Esophagus squamous epithelium (tissue), 5 donors: ENCODE measurements around the gene SURF2. TPM values are rescaled to one million over a fixed set of nuclear protein-coding genes. Genes with fewer than 3 reads are reported as not detected.

Source experiments
- DNase-seq: peaks from one replicate; lab custom pipeline; 2025; lab: John Stamatoyannopoulos, UW
- H3K27ac ChIP-seq, 4 donors: fragments of 200-600 bp; sonication (generic); one replicate each; pipeline ENCODE4 v1.5.1; 2016 to 2019; ENCODE audit warnings: mild to moderate bottlenecking in 1 of 4
- H3K27me3 ChIP-seq, 4 donors: fragments of 200-600 bp; sonication (generic); 1 replicate in 3 of 4; 2 replicates in 1 of 4; pipeline versions ENCODE4 v1.5.1 to v1.6.0; 2017 to 2021; ENCODE audit warnings: antibody characterized with exemption in 1 of 4
- H3K36me3 ChIP-seq, 3 donors: fragments of 200-600 bp; sonication (generic); one replicate each; pipeline ENCODE4 v1.5.1; 2016 to 2019
- H3K4me1 ChIP-seq, 3 donors: fragments of 200-600 bp; sonication (generic); one replicate each; pipeline ENCODE4 v1.5.1; 2017 to 2019
- H3K4me3 ChIP-seq, 4 donors: fragments of 200-600 bp; sonication (generic); 1 replicate in 3 of 4; 2 replicates in 1 of 4; pipeline ENCODE4 v1.5.1; 2016 to 2019; ENCODE audit warnings: mild to moderate bottlenecking in 2 of 4, moderate library complexity in 1 of 4
- H3K9me3 ChIP-seq, 3 donors: fragments of 200-600 bp; sonication (generic); one replicate each; pipeline ENCODE4 v1.5.1; 2016 to 2019
- POLR2A ChIP-seq, 4 donors: fragments of 450-650 bp; IDR thresholded peaks; one replicate each; pipeline ENCODE4 v1.6.1; 2017; ENCODE audit warnings: antibody characterized with exemption in 4 of 4, mild to moderate bottlenecking in 4 of 4, moderate library complexity in 3 of 4
- WGBS, 2 donors: methylation state at CpG; one replicate each; pipeline ENCODE4 v1.1.5; 2018; 5-methylcytosine and 5-hydroxymethylcytosine counted together
- intact Hi-C: fragments of 100-400 bp; cut with DNase I; formaldehyde crosslinking; loops from one replicate; pipeline ENCODE4 v1.15.0; 2022
- total RNA-seq, 4 donors: library from RNA; depleted of rRNA; stranded (reverse); fragments of >200 nt; gene quantifications; one replicate each; pipeline ENCODE4 v1.1.0, GENCODE V29; 2016
- TF ChIP-seq, protein P1 (sequence below), 6 experiments: fragments of 450-650 bp in 4 of 6; fragments of 200-600 bp in 2 of 6; sonication (generic) in 2 of 6; IDR thresholded peaks; one replicate each; pipeline ENCODE4 v1.5.1; 2016 to 2019; ENCODE audit warnings: antibody characterized with exemption in 6 of 6, mild to moderate bottlenecking in 4 of 6, moderate library complexity in 4 of 6
- donor health status: DM: yes; HTN: yes; CAD: no.

Gene SURF2
- total RNA-seq, 4 donors from 2014 or later = 30.1 to 36.8 (median 33.6) TPM

DNA sequence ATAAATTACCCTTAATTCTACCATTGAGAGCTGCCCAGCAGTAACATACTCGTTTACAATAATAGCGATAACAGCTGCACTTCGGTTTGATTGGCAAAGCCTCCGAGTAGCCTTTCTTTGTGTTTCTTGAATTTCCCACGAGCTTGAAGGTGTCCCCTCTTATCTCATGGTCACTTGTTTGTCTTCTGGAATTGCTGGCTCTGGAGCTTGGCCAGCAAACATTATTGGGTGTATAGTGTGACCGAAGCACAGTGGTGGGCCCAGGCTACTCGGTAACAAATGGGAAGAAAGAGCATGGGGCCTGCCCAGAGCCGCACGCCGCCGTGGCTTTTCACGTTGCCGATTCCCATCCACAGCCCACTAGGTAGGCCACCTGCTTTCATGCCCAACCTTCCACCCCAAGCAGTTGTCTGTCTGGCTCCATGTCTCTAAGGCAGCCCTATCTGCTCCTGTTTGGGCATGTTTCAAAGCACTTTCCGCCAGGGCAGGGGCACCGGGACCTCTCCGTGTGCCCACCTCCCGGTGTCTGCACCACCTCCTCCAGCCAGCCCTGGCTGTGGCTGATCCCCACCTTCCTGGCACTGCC is 28.5 kb downstream of the SURF2 start:
- peaks cover 6 to 18% (median 9%) of the 10 kb centered on the region in 3 donors for H3K4me1 ChIP-seq
- 86 to 90% methylated on average over 17 of the region's 17 CpGs for WGBS, 2 donors
- TF ChIP-seq, protein P1, sequence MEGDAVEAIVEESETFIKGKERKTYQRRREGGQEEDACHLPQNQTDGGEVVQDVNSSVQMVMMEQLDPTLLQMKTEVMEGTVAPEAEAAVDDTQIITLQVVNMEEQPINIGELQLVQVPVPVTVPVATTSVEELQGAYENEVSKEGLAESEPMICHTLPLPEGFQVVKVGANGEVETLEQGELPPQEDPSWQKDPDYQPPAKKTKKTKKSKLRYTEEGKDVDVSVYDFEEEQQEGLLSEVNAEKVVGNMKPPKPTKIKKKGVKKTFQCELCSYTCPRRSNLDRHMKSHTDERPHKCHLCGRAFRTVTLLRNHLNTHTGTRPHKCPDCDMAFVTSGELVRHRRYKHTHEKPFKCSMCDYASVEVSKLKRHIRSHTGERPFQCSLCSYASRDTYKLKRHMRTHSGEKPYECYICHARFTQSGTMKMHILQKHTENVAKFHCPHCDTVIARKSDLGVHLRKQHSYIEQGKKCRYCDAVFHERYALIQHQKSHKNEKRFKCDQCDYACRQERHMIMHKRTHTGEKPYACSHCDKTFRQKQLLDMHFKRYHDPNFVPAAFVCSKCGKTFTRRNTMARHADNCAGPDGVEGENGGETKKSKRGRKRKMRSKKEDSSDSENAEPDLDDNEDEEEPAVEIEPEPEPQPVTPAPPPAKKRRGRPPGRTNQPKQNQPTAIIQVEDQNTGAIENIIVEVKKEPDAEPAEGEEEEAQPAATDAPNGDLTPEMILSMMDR (IDR thresholded peaks at IDR 0.05) = no peak
- no peak for TF ChIP-seq POLR2A (IDR thresholded peaks at IDR 0.05)
- intact Hi-C loops = no loop called here
- no peak overlapping the region for H3K27ac ChIP-seq
- no peaks in the 10 kb centered on the region for H3K36me3 ChIP-seq
- peaks cover 0 to 9% (median 0%) of the 10 kb centered on the region in 4 donors for H3K27me3 ChIP-seq
- H3K4me3 ChIP-seq = no peak overlapping the region
- no peak for DNase-seq
- no peaks in the 10 kb centered on the region for H3K9me3 ChIP-seq

GRCh38 chr9:133385452-133385851 is 29.1 kb downstream of the SURF2 start:
- H3K4me3 ChIP-seq = no peak overlapping the region
- 67% methylated on average over 5 of the region's 14 CpGs; no CpG with 5 or more reads in 1 of the 2 donors for WGBS, 2 donors
- H3K36me3 ChIP-seq = no peaks in the 10 kb centered on the region
- no peaks in the 10 kb centered on the region for H3K9me3 ChIP-seq
- intact Hi-C loops = no loop called here
- H3K4me1 ChIP-seq = peaks cover 6 to 17% (median 9%) of the 10 kb centered on the region in 3 donors
- DNase-seq = no peak
- peaks cover 0 to 12% (median 0%) of the 10 kb centered on the region in 4 donors for H3K27me3 ChIP-seq
- TF ChIP-seq, protein P1 (IDR thresholded peaks at IDR 0.05) = no peak
- TF ChIP-seq POLR2A (IDR thresholded peaks at IDR 0.05) = no peak
- H3K27ac ChIP-seq = no peak overlapping the region

DNA sequence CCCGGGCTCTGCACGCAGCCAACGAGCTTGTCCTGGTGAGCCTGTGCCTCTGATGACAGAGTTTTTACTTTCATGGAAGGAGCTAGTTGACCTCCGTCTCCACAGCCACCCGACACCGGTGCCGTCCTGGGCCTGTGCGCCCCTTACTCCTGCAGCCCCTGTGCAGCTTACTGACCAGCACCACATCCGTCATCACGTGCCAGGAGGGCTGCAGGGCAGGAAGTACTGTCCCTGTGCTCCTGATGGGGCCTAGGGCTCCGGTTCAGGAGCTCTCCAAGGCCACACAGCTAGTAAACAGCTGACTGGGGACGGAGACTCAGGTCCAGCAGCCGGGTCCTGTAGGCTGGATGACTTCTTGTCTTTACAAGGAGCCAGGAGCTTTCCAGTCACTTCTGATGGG is 30.0 kb downstream of the SURF2 start:
- Histone ChIP-seq H3K27ac (no peak overlapping the region), H3K27me3 (peaks cover 0 to 19% (median 0%) of the 10 kb centered on the region in 4 donors), H3K4me1 (peaks cover 6 to 17% (median 9%) of the 10 kb centered on the region in 3 donors), H3K36me3 (no peaks in the 10 kb centered on the region), H3K4me3 (no peak overlapping the region), H3K9me3 (no peaks in the 10 kb centered on the region)
- intact Hi-C loops = no loop called here
- WGBS, 2 donors = 82 to 90% methylated on average over 7 to 9 of the region's 13 CpGs
- TF ChIP-seq, protein P1 (IDR thresholded peaks at IDR 0.05) = no peak
- no peak for TF ChIP-seq POLR2A (IDR thresholded peaks at IDR 0.05)
- no peak for DNase-seq

DNA sequence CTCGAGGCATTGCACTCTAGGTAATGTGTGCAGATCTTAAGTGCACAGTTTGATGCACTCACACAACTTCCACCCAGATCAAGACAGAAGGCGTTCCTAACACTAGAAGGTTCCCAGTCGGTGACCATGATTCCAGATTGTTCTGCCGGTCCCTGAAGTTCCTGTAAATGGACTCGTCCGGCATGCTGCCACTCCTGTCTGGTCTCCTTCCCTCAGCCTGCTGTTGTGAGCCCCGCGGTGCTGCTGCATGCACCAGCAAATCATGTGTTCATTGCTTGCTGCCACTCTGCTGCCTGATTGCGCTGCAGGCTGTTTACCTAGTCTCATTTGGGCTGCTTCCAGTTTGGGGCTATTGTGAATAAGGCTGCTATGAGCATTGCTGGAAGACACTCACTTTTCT is 31.3 kb downstream of the SURF2 start:
- Histone ChIP-seq H3K4me3 (no peak overlapping the region), H3K27ac (no peak overlapping the region), H3K4me1 (peaks cover 6 to 17% (median 9%) of the 10 kb centered on the region in 3 donors), H3K36me3 (no peaks in the 10 kb centered on the region), H3K27me3 (peaks cover 0 to 28% (median 0%) of the 10 kb centered on the region in 4 donors), H3K9me3 (no peaks in the 10 kb centered on the region)
- TF ChIP-seq, protein P1 (IDR thresholded peaks at IDR 0.05) = no peak
- no peak for TF ChIP-seq POLR2A (IDR thresholded peaks at IDR 0.05)
- no peak for DNase-seq
- WGBS, 2 donors = 44 to 64% methylated on average over 4 to 9 of the region's 9 CpGs
- intact Hi-C loops = no loop called here

GRCh38 chr9:133389025-133389557 is 32.7 kb downstream of the SURF2 start:
- no peaks in the 10 kb centered on the region for H3K9me3 ChIP-seq
- H3K36me3 ChIP-seq = no peaks in the 10 kb centered on the region
- intact Hi-C loops = no loop called here
- H3K27me3 ChIP-seq = peaks cover 0 to 42% (median 0%) of the 10 kb centered on the region in 4 donors
- no peak for TF ChIP-seq POLR2A (IDR thresholded peaks at IDR 0.05)
- TF ChIP-seq, protein P1 (IDR thresholded peaks at IDR 0.05) = no peak
- H3K27ac ChIP-seq = no peak overlapping the region
- no peak for DNase-seq
- H3K4me1 ChIP-seq = peaks cover 6 to 17% (median 9%) of the 10 kb centered on the region in 3 donors
- no peak overlapping the region for H3K4me3 ChIP-seq
- 84 to 97% methylated on average over 4 to 10 of the region's 12 CpGs for WGBS, 2 donors
